Activated T-helper 1 cell treated with anti-CD3 and anti-CD28 coated beads, Interleukin-2, amount 50 U/mL, for 16 hours (primary cell): ENCODE data around the gene MBTPS1.

ENCODE experiments used
- DNase-seq, 2 donors: peaks; one replicate each; pipeline ENCODE4 v3.0.0-alpha.2; 2020; ENCODE audit warnings: low read depth in 1 of 2, low spot score in 1 of 2

The MBTPS1 gene

GRCh38 chr16:84103678-84104077 lies 13.1 kb downstream of the MBTPS1 start:
- DNase-seq: no peak

GRCh38 chr16:84098939-84099338 lies 17.8 kb downstream of the MBTPS1 start:
- no peak for DNase-seq

- no peak for DNase-seq
Measured at GRCh38 chr16:84096447-84097005, 20.2 kb downstream of the MBTPS1 start.

- no peak for DNase-seq
Measured at GRCh38 chr16:84095466-84095865, 21.3 kb downstream of the MBTPS1 start.

- DNase-seq: no peak
Measured at GRCh38 chr16:84093879-84094270, 22.9 kb downstream of the MBTPS1 start.

GRCh38 chr16:84093120-84093878 lies 23.4 kb downstream of the MBTPS1 start:
- DNase-seq: no peak

- no peak for DNase-seq
Measured at GRCh38 chr16:84091460-84091859, 25.3 kb downstream of the MBTPS1 start.

- no peak for DNase-seq
Measured at GRCh38 chr16:84090211-84090610, 26.5 kb downstream of the MBTPS1 start.

- no peak for DNase-seq
Measured at GRCh38 chr16:84088695-84089395, 27.9 kb downstream of the MBTPS1 start.

- no peak for DNase-seq
Measured at GRCh38 chr16:84087466-84088151, 29.1 kb downstream of the MBTPS1 start.

GRCh38 chr16:84087001-84087400 lies 29.7 kb downstream of the MBTPS1 start:
- DNase-seq: no peak

GRCh38 chr16:84086341-84086740 lies 30.4 kb downstream of the MBTPS1 start:
- no peak for DNase-seq

GRCh38 chr16:84085773-84086172 lies 31.0 kb downstream of the MBTPS1 start:
- no peak for DNase-seq

- no peak for DNase-seq
Measured at GRCh38 chr16:84085271-84085667, 31.5 kb downstream of the MBTPS1 start.

- DNase-seq: peak; percentile 23 to 52
Measured at GRCh38 chr16:84084570-84085270, 32.0 kb downstream of the MBTPS1 start.

- DNase-seq: no peak
Measured at GRCh38 chr16:84082835-84083569, 33.7 kb downstream of the MBTPS1 start.

GRCh38 chr16:84082110-84082509 lies 34.6 kb downstream of the MBTPS1 start:
- no peak for DNase-seq

- no peak for DNase-seq
Measured at GRCh38 chr16:84081446-84081989, 35.2 kb downstream of the MBTPS1 start.

GRCh38 chr16:84080813-84081212 lies 35.9 kb downstream of the MBTPS1 start:
- no peak for DNase-seq

- no peak for DNase-seq
Measured at GRCh38 chr16:84080378-84080777, 36.4 kb downstream of the MBTPS1 start.
